ENCODE data around the gene DPYSL5. TPM values are rescaled to one million over a fixed set of nuclear protein-coding genes. Genes with fewer than 3 reads are reported as not detected.
"Not testable (repeated sequence)": the region's sequence is repeated elsewhere in the genome, so short reads cannot be mapped to it uniquely, and the experiment has no call there.

Gene DPYSL5
- total RNA-seq, 1 donor from 2014 or later = not detected

DNA sequence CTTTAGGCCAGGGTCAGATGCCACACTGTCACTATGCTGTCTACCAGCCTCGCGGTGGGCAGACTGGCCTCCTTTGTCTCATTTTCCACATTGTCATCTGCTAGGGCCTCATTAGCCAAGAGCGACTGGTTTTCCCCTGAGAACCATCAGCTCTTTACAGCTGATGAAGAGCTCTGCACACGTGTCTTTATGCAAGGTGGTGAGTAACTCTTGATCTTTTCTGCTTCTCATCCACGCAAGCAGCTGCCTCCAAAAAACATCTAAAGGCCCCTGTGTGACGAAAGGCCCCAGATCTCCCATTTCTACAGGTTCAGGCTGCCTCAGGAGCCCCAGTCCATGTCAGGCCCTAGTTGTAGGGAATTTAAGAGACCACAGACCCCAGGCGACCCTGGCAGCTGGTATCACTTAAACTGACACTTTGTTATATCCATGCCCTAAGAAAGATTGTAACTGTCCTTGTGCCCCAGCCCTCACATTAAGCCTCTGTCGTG, 52.9 kb downstream of the DPYSL5 start:
- no peak for DNase-seq (ENCODE audit: low read depth in 2 of 2)

DNA sequence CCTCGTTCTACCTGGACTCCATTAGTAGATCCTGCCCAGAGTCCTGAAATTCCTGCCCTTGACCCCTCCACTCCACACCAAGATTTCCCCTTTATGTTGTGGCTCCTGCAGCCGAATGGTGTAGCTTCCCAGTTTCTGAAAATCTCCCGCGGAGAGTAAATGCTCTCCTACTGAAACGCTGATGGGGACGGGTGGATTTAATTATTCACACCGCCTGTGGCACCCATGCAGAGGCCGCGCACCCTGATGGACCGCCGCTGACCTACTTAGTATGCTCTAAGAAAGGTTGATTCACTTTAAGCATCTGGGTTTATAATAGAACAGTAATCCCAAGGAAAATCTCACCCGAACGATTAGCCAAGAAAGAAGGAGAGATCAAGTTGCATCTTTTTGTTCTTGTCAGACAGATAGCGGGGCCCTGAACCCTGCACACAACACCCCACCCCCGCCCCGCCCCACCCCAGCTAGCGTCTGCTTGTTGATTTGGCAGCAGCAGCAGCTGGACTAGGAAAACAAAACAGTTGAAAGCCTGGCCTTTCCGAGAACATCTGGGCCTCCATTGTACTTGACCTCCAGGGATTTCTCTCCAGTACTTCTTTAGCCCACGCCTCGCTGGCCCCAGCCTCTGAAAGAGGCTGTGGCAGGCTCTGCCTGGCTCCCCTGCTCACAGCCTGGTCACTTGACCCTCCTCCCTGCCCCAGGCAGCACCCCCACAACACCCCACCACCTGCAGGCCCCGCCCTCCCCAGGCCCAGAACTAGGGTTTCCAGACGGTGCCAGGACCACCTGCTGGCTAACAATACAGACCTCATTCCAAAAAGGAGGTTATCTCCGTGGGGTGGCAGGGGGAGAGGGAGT, 53.6 kb downstream of the DPYSL5 start:
- no peak for DNase-seq (ENCODE audit: low read depth in 2 of 2)

DNA sequence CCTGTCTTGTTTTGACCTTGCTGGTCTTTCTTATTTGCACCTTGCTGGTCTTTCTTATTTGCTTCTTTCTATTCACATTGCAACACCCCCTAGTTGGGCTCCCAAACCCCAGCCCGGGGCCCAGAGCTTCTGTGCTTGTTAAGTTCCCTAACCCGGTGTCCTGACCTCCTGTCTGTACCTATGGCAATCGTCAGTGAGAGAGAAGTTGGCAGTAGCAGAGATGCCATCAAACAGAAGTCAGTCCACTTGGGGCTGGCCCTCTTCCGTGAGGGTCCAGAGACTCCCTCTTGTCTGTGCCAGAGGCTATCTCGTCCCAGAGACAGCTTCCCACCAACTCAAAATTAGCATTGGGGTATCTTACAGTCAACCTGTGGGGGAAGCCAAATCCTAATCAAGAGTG, 55.7 kb downstream of the DPYSL5 start:
- no peak for DNase-seq (ENCODE audit: low read depth in 2 of 2)

DNA sequence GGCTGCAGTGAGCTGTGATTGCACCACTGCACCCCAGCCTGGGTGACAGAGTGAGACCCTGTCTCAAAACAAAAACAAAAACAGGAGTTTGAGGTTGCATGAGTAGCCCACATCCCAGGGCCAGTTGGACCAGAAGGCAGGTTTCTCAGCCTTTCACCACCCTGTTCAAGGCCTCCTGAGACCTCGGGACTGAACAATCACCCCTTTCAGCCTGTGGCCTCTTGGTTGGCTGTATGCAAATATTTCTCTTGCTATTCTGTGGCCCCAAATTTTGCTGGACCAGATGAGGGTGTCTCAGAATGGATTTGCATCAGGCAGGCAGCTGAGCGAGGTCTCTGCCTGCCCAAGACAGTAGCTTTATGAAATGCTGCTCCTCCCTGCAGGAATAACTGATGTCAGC, 56.9 kb downstream of the DPYSL5 start:
- no peak for DNase-seq (ENCODE audit: low read depth in 2 of 2)

DNA sequence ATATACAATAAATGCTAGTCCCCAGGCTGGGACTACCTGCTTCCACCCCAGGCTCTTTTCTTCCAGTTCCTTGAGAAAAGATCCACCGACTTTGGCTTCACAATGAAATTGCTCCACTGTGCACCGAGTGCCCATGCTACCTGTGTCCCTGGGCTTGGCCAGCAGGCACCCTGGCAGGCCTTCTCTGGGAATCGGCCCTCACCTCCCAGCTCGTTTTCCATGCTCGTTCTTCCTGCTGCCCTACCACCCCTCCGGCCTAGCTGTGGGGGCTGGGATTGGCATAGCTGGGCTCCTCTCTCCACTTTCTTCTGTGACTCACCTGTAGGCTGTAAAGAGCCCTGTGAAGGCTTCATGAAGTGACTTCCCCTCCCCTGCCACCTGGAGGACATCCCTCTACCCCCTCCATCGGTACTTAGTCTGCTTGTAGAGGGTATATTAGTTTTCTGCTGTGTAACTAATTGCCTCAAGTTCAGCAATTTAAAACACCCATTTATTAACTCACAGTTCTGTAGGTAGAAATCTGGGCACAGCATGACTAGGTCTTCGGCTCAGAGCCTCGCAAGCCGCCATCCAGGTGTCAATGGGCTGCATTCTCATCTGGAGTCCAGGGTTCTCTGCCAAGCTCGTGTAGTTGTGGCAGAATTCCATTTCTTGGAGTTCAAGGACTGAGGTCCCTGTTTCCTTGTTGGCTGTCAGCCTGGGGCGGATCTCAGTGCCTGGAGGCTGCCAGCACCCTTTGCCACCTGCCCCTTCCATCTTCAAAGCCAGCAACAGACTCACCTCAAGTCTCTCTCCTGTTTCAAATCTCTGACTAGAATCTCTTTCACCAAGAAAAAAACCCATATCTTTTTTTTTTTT, 57.6 kb downstream of the DPYSL5 start:
- no peak for DNase-seq (ENCODE audit: low read depth in 2 of 2)

DNA sequence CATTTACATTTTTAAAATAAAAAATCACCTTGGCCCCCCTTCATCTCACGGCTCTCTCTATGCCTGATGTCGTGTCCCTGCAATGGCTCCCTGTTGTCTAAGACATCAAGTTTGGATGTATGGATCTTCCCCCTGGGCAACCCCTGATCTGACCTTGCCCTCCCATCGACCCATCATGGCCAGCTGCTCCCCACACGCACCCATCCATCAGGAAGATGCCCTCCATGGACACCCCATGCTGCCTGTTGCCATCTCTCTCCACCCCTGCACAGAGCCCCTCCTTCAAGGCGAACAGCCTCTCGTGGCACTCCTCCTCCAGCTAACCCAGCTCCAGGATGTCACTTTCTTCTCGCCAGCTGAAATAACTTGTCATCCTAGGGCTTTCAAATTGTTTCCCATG, 59.5 kb downstream of the DPYSL5 start:
- DNase-seq (ENCODE audit: low read depth in 2 of 2) = no peak

DNA sequence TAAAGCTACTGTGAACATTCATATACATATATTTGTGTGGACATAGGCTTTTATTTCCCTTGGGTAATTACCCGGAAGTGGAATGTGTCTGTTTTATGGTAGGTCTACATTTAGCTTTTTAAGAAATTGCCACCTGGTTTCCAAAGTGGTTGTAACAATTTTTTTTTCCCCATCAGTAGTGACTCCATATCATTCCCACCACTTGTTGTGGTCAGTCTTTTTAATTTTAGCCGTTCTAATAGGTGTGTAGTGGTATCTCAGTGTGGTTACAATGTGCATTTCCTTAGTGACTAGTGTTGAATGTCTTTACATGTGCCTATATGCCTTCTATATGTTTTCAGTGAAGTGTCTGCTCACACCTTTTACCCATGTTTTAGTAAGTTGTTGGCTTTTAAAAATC, 62.2 kb downstream of the DPYSL5 start:
- DNase-seq (ENCODE audit: low read depth in 2 of 2) = no peak

DNA sequence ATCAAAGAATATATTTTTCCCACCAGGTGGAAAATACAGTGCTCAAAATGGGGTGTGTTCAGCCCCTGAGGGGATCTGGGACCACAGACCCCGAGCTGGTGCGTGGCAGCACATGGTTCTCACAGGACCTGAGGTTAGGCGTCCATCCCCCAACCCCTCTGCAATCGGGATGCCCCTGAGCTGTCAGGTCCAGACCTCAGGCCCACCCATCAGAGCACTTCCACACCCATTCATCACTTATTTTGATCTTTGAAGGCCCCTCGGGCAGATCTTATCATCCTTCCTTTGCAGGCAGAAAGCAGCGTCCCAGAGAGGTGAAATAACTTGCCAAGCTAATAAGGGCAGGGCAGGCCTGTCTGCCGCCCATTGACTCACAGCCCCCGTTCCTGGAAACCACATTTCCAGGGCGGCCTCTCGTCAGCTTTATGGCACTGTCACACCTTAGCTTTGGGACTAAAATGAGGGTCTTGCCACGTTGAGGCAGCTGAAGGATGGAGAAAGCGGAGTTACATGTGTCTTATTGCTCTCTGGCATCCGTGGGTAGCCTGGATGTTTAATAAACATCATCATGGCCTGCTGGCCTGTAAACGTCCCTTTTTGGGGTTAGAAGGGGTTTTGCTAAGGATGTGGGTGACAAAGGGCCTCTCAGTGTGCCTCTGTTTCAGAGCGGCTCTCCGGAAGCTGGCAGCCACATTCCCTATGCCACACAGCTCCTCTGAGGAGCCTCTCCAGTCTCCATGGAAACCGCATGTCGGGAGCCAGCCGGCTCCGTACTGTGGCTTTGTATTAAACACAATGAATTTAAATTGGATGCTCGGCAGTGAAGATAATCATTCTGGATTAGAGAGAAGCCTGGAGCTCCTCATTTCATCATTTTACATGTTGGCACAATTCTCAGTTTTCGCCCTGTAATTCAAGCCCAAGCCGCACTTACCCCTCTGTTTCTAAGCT, 64.3 kb downstream of the DPYSL5 start:
- DNase-seq (ENCODE audit: low read depth in 2 of 2) = no peak

DNA sequence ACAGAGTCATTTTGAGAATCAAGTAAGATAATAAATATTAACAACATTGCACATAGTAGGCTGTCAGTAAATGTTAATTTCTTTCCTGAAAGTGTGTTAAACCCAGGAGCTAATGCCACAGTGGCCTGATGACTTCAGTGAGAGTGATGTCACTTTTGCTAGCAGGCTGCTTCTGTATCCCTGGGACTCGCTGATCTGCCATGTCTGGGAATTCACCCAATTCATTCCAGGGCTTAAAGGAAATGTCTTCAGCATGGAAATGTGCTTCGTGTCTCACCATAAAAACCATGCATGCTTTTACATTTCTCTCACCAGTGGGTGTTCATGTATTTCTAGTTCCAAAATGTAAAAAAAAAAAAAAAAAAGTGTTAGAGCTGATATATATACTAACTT, 65.7 kb downstream of the DPYSL5 start:
- no peak for DNase-seq (ENCODE audit: low read depth in 2 of 2)

DNA sequence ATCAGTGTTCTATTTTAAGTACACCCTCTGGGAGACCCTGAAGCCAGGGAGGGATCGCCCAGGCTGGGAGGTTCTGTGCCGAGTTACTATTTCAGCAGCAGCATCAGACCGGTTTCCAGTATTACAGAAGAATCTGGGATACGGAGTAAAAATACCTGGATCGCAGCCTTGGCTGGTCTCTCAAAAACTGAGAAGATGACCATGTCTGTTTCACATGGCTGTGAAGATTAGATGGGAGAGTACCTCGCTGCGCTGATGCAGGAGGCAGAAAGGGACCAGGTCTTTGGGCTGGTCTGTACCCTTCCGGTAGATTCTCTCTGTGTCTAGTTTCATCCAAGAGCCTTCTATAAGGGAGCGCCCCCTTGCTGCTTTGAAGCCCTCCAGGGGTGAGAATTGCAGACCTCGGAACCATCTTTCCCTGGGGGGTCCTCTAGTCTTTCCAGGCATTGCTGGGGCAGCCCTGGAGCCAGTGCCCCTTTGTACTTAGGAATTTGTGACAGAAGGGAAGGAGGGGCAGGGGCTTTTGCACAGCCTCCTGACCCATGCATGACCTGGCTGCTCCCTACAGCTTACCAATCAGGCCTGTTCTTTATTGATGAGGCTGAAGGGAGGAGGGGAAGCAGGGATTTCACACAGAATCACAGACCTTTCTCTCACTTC, 66.2 kb downstream of the DPYSL5 start:
- DNase-seq (ENCODE audit: low read depth in 2 of 2) = no peak

DNA sequence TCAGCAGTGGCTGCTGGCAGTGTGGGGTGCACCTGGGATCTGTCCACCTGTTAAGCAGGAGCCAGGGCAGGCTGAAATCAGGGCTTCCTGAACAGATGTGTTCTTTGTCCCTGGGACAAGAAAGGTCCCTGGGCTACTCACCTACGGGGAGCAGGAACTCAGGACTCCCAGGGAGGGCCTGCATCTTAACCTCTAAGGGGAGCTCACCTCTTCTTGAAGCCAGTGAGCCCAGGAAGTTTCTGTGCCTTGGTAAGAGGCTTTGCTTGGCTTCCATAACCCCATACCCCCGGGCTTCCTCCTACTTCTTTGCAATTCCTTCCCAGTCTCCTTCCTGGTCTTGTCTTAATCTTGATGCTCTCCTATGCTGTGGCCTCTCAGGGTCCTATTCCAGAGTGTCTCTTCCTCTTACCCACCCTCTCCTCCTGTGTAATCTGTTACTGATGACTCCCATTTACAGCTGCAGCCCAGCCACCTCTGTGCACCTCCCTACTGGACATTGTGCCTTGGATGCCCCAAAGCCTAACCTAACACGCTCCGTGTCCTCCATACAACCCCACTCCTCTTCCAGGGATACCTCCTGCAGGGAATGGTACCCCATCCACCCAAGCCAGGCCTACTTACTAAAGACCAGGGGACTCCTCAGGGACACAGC, 66.9 kb downstream of the DPYSL5 start:
- no peak for DNase-seq (ENCODE audit: low read depth in 2 of 2)

DNA sequence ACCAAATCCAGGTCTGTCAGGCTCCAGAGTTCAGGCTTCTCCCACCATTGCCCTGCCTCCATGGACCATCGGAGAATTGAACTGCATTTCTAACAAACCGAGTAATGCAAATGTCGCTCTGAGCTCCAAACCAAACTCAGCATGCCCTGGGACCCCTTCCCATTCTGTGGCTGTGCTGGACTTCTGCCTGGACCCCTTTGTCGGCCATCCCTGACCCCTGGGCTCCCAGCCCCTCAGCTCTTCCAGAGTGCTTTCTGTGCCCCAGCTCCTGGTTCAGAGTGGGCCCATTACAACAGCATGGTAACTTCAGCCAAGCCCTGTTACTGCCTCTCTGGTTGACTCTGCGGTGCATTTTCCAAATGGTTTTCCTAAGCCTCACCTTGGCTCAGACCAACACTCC, 67.4 kb downstream of the DPYSL5 start:
- DNase-seq (ENCODE audit: low read depth in 2 of 2) = no peak

DNA sequence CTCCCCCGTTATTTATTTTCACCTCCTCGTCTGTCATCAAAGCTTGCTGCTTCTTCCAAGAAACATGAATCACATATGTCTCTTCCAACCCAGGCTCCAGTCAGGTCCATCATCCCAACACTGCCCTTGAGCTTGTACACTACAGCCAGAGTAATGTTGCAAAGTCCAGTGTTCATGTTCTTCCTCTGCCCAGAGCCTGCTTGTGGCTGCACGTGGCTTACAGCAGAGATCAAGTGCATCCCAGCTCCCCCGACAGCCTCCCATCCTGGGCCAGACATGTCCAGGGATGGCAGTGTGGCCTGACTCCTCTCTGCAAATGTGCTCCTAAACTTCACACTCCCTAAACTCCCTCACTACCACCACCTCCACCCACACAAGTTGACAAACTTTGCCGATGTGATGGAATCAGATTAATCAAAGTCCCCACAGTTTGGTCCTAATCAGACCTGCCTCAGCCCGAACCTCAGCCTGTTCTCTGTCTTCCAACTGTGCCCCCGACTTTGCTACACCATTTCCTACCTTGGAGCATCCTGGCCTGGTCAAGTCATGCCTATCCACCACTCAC, 68.3 kb downstream of the DPYSL5 start:
- no peak for DNase-seq (ENCODE audit: low read depth in 2 of 2)

DNA sequence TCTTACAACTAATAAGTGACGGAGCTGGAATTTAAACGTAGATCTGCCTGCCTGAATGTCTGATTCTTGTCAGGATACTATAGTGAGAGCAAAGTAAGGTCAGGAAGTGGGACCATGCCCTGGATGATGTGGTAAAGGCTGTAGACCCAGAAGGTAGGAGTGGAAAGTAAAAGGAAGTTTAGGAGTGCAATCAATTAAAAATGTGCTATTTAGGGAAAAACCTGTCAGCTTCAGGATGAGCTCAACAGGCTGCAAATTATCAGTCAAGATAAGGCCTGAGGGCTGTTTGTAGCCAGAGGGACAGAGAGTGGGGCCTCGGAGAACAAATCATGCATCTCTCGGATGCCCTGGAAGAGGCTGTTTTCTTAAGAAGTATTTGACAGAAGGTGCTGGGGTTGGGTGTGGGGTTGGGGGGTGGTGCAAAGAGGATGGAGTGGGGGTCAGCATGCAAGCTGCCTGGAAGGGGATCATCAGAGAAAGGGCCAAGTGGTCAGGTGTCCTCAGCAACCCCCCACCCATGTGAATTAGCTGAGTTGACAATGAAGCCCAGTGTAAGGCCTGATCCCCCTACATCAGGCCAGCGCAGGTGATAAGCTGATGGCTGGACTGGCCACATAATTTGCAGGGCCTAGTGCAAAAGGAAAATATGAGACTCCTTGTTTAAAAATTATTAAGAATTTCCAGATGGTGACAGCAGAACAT, 69.4 kb downstream of the DPYSL5 start:
- no peak for DNase-seq (ENCODE audit: low read depth in 2 of 2)

DNA sequence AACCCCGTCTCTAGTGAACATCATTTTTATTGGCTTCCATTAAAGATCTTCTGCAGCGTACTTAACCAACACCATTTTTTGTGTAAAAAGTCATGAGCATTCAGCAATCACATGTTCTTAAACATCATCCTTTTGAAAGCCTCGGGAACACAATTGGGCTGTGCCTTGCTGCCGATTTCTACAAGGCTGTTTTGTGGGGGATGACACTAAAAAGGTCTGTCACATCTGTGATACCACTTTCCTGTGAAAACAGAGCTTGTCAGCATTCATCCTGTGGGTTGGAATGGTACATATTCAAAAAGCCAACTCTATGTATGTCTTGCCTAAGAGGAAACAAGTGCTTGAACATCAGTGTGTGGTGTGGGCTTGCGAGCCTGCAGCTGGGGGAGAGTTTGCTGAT, 73.4 kb downstream of the DPYSL5 start:
- DNase-seq (ENCODE audit: low read depth in 2 of 2) = no peak

DNA sequence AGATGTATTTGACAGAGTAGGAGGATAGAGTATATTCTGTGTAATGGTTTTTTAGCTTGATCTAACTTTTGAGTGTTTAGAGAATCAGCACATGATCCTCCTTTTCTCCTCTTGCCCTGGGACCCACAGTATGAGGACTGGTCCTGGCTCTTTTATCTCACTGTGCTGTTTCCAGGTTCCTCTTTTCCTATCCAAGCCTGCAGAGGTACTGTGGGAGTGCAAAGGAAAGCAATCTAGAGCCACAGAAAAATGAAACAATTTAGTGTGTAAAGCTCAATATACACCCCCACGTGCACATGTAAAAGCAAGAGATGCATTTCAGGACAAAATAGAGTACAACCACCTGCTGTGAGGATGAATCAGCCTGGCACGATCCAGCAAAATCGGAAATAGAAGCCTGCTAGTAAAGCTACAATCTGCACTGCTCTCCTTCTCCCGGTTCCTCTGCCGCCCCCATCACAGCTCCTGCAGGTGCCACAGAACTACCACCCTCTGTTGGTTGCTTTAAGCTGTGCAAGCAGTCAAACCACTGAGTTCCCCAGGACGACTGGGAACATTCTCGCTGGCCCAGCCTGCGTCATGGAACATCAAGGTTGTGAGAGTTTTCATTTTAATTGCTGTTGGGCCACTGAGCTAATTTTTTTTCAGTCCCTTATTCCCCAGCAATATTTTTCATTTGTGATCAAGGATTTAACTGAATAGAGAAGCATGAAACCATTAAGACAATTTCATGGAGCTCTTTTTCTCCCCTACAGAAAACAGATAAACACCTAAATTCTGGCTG, 74.7 kb downstream of the DPYSL5 start:
- peak; percentile 36 to 76 for DNase-seq (ENCODE audit: low read depth in 2 of 2)

DNA sequence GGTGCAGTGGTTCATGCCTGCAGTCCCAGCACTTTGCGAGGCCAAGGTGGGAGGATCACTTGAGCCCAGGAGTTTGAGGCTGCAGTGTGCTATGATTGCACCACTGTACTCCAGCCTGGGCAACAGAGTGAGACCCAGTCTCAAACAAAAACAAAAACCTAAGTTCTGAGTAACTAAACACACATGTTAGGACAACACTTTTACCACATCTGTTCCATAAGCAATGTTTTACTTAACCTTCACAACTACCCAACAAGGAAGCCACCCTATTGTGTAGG, 75.2 kb downstream of the DPYSL5 start:
- DNase-seq (ENCODE audit: low read depth in 2 of 2) = not testable (repeated sequence)

DNA sequence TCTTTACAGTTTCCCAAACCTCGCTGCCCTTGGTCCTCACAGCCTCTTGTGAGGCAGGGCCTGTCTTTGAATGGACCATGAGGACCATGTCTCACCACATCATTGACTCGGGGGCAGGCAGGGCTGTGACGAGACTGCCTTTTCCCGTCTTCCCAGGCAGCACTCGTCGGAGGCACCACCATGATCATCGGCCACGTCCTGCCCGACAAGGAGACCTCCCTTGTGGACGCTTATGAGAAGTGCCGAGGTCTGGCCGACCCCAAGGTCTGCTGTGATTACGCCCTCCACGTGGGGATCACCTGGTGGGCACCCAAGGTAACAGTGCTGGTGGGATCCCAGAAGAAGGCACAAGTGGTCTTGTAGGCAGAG, 76.8 kb downstream of the DPYSL5 start:
- no peak for DNase-seq (ENCODE audit: low read depth in 2 of 2)

Data from lung microvascular endothelial cell (primary cell).